Ishikawa (cell line): Measurements from ENCODE around the gene DNMT3A.
A peak's percentile ranks its signal among the peaks of the same experiment; 100 is the strongest.

Source experiments
- CEBPB ChIP-seq: IDR thresholded peaks from 2 replicates; pipeline ENCODE4 v1.6.1; 2012
- CREB1 ChIP-seq: IDR thresholded peaks from 2 replicates; pipeline ENCODE4 v1.6.1; 2012; ENCODE audit warnings: low read depth
- EGR1 ChIP-seq: IDR thresholded peaks from 2 replicates; pipeline ENCODE4 v1.6.1; 2012
- EP300 ChIP-seq: IDR thresholded peaks from 2 replicates; pipeline ENCODE4 v1.6.1; 2012; ENCODE audit warnings: borderline replicate concordance
- FOXM1 ChIP-seq: IDR thresholded peaks from 2 replicates; pipeline ENCODE4 v1.6.1; 2012; ENCODE audit warnings: low read depth, borderline replicate concordance
- MAX ChIP-seq: IDR thresholded peaks from 2 replicates; pipeline ENCODE4 v1.6.1; 2012
- RAD21 ChIP-seq: IDR thresholded peaks from 2 replicates; pipeline ENCODE4 v1.6.1; 2012; ENCODE audit warnings: low read depth
- REST ChIP-seq: IDR thresholded peaks from 2 replicates; pipeline ENCODE4 v1.6.1; 2012; ENCODE audit warnings: low read depth, mild to moderate bottlenecking
- TAF1 ChIP-seq: IDR thresholded peaks from 2 replicates; pipeline ENCODE4 v1.6.1; 2012; ENCODE audit warnings: low read depth, mild to moderate bottlenecking
- TCF12 ChIP-seq: IDR thresholded peaks from 2 replicates; pipeline ENCODE4 v1.6.1; 2012; ENCODE audit warnings: low read depth
- TEAD4 ChIP-seq: IDR thresholded peaks from 2 replicates; pipeline ENCODE4 v1.6.1; 2012
- USF1 ChIP-seq: IDR thresholded peaks from 2 replicates; pipeline ENCODE4 v1.6.1; 2012
- YY1 ChIP-seq: IDR thresholded peaks from 2 replicates; pipeline ENCODE4 v1.6.1; 2012; ENCODE audit warnings: low read depth

GRCh38 chr2:25252291-25253152 lies 89.2 kb downstream of the DNMT3A start:
- no peak for TF ChIP-seq REST
- no peak for TF ChIP-seq RAD21
- TF ChIP-seq USF1 = peak; percentile 90
- no peak for TF ChIP-seq TAF1
- TF ChIP-seq YY1 = no peak
- no peak for TF ChIP-seq MAX
- no peak for TF ChIP-seq CEBPB
- no peak for TF ChIP-seq CREB1
- no peak for TF ChIP-seq FOXM1
- no peak for TF ChIP-seq EGR1
- no peak for TF ChIP-seq EP300
- TF ChIP-seq TCF12 = no peak
- no peak for TF ChIP-seq TEAD4
